IMR-90 (cell line): Measurements from ENCODE around the gene PRAME. TPM values are rescaled to one million over a fixed set of nuclear protein-coding genes. Genes with fewer than 3 reads are reported as not detected.

Source experiments
- ATAC-seq: fragments of 200-7000 bp; cut with Tn5 transposase; 2 replicates; pipeline ENCODE4 v1.9.1; 2020; ENCODE audit warnings: low read depth, mild to moderate bottlenecking, moderate library complexity
- BruUV-seq: library from RNA; stranded (reverse); fragments of 400-500 nt; replicated peaks from 2 replicates; lab custom pipeline; 2021; lab: Mats Ljungman, UMichigan
- CTCF ChIA-PET: fragments of 300-600 bp; formaldehyde crosslinking; extraction: SDS; loops from one replicate; lab custom pipeline; 2021; ENCODE audit warnings: antibody characterized with exemption; lab: Yijun Ruan, JAX
- POLR2A ChIA-PET: fragments of 300-600 bp; sonication (Branson Sonifier 250); formaldehyde crosslinking; loops from one replicate; lab custom pipeline; 2022; ENCODE audit warnings: antibody characterized with exemption; ENCODE audit not compliant: unreplicated experiment; lab: Charles Lee
- DNase-seq: peaks from one replicate; pipeline ENCODE4 v3.0.0; 2013
- H2AFZ ChIP-seq: replicated peaks from 2 replicates; pipeline ENCODE3; 2013; ENCODE audit warnings: low read length, mild to moderate bottlenecking; ENCODE audit not compliant: poor library complexity
- H2AK5ac ChIP-seq: 2 replicates; pipeline ENCODE4 v1.6.1; 2013; ENCODE audit warnings: low read depth, low read length, inconsistent platforms
- H2AK9ac ChIP-seq: replicated peaks from 2 replicates; pipeline ENCODE3; 2013; ENCODE audit warnings: mild to moderate bottlenecking, low read depth, low read length, moderate library complexity; ENCODE audit not compliant: poor library complexity
- H2BK120ac ChIP-seq: 2 replicates; pipeline ENCODE4 v1.6.1; 2013; ENCODE audit warnings: low read depth, low read length, inconsistent platforms
- H2BK15ac ChIP-seq: 3 replicates; pipeline ENCODE4 v1.6.1; 2013; ENCODE audit warnings: low read depth, low read length, inconsistent platforms
- H2BK20ac ChIP-seq: 2 replicates; pipeline ENCODE4 v1.6.1; 2013; ENCODE audit warnings: low read depth, mild to moderate bottlenecking, inconsistent platforms, low read length, moderate library complexity
- H2BK5ac ChIP-seq: 2 replicates; pipeline ENCODE4 v1.6.1; 2013; ENCODE audit warnings: mild to moderate bottlenecking, low read depth, low read length, inconsistent platforms; ENCODE audit not compliant: poor library complexity, severe bottlenecking
- H3K14ac ChIP-seq: replicated peaks from 2 replicates; pipeline ENCODE4 v1.6.1; 2013; ENCODE audit warnings: low read depth, low read length, inconsistent platforms
- H3K18ac ChIP-seq: 2 replicates; pipeline ENCODE4 v1.6.1; 2013; ENCODE audit warnings: low read depth, low read length, control low read depth
- H3K23ac ChIP-seq: 2 replicates; pipeline ENCODE4 v1.6.1; 2013; ENCODE audit warnings: low read depth, low read length, inconsistent platforms
- H3K27ac ChIP-seq: 2 replicates; pipeline ENCODE4 v1.5.1; 2013; ENCODE audit warnings: mild to moderate bottlenecking, control low read depth, low read length; ENCODE audit not compliant: insufficient read depth
- H3K27me3 ChIP-seq: 2 replicates; pipeline ENCODE4 v1.6.1; 2013; ENCODE audit warnings: low read length; ENCODE audit not compliant: control insufficient read depth, insufficient read depth
- H3K36me3 ChIP-seq: 2 replicates; pipeline ENCODE4 v1.6.1; 2013; ENCODE audit warnings: low read length, mixed read lengths; ENCODE audit not compliant: control insufficient read depth, insufficient read depth
- H3K4ac ChIP-seq: 2 replicates; pipeline ENCODE4 v1.6.1; 2013; ENCODE audit warnings: low read depth, low read length, inconsistent platforms
- H3K4me1 ChIP-seq: 2 replicates; pipeline ENCODE4 v1.6.1; 2013; ENCODE audit warnings: low read length, mixed read lengths; ENCODE audit not compliant: control insufficient read depth, insufficient read depth
- H3K4me2 ChIP-seq: 2 replicates; pipeline ENCODE4 v1.6.1; 2013; ENCODE audit warnings: low read depth, mild to moderate bottlenecking, control low read depth, low read length, moderate library complexity
- H3K4me3 ChIP-seq: 2 replicates; pipeline ENCODE4 v1.5.1; 2013; ENCODE audit warnings: low read depth, mild to moderate bottlenecking, control low read depth, low read length, moderate library complexity; ENCODE audit not compliant: insufficient read depth
- H3K56ac ChIP-seq: 2 replicates; pipeline ENCODE4 v1.6.1; 2013; ENCODE audit warnings: low read length, inconsistent platforms; ENCODE audit not compliant: insufficient read depth; ENCODE audit errors: extremely low read depth
- H3K79me1 ChIP-seq, 2 experiments: 2 replicates each; pipeline ENCODE4 v1.6.1; 2013; ENCODE audit warnings: low read length in 2 of 2, inconsistent platforms in 1 of 2, low read depth in 1 of 2
- H3K9ac ChIP-seq: 2 replicates; pipeline ENCODE4 v1.6.1; 2013; ENCODE audit warnings: low read depth, low read length, control low read depth
- H3K9me1 ChIP-seq: 2 replicates; pipeline ENCODE4 v1.6.1; 2013; ENCODE audit warnings: low read length, inconsistent platforms; ENCODE audit not compliant: insufficient read depth
- H3K9me3 ChIP-seq: 2 replicates; pipeline ENCODE4 v1.6.1; 2013; ENCODE audit warnings: low read length; ENCODE audit not compliant: control insufficient read depth, insufficient read depth
- H4K20me1 ChIP-seq: 2 replicates; pipeline ENCODE4 v1.6.1; 2013; ENCODE audit warnings: low read length, inconsistent platforms; ENCODE audit not compliant: insufficient read depth
- H4K5ac ChIP-seq: 2 replicates; pipeline ENCODE4 v1.6.1; 2013; ENCODE audit warnings: mild to moderate bottlenecking, low read depth, low read length, control low read depth
- H4K8ac ChIP-seq, 2 experiments: 2 replicates each; pipeline ENCODE4 v1.6.1; 2013; ENCODE audit warnings: low read depth in 2 of 2, low read length in 2 of 2, control low read depth in 1 of 2, inconsistent platforms in 1 of 2
- H4K91ac ChIP-seq: 2 replicates; pipeline ENCODE4 v1.6.1; 2013; ENCODE audit warnings: low read depth, low read length, inconsistent platforms; ENCODE audit not compliant: insufficient read depth
- MAFK ChIP-seq: IDR thresholded peaks from 2 replicates; pipeline ENCODE4 v1.6.1; 2012; ENCODE audit warnings: low read depth, low read length, improper control_type of control experiment
- RAD21 ChIP-seq: IDR thresholded peaks from 2 replicates; pipeline ENCODE4 v1.6.1; 2012; ENCODE audit warnings: low read length, improper control_type of control experiment
- RFX5 ChIP-seq: IDR thresholded peaks from 2 replicates; pipeline ENCODE4 v1.8.0; 2012; ENCODE audit warnings: low read depth, mild to moderate bottlenecking, low read length, moderate library complexity
- WGBS, 2 experiments: methylation state at CpG; one replicate each; pipeline versions ENCODE4 v1.1.5 to v1.1.7; 2013; ENCODE audit warnings: missing lambda C conversion rate in 2 of 2; ENCODE audit not compliant: insufficient read length in 1 of 2; ENCODE audit errors: extremely low coverage in 2 of 2; 5-methylcytosine and 5-hydroxymethylcytosine counted together
- dilution Hi-C: fragments of 300-500 bp; cut with HindIII; formaldehyde crosslinking; loops from one replicate; pipeline ENCODE4 v1.14.3; 2018; ENCODE audit warnings: low sequenced_read_pairs; ENCODE audit not compliant: unreplicated experiment
- in situ Hi-C: fragments of 300-500 bp; cut with MboI; formaldehyde crosslinking; loops from 3 replicates; pipeline ENCODE4 v1.14.3; 2019; ENCODE audit warnings: low sequenced_read_pairs, inconsistent platforms, mixed read lengths
- intact Hi-C: fragments of 100-400 bp; cut with micrococcal nuclease; formaldehyde crosslinking; loops from 2 replicates; pipeline ENCODE4 v1.10.0; 2022
- polyA plus RNA-seq, 3 experiments: library from polyadenylated mRNA; depleted of rRNA; stranded (reverse); fragments of >200 nt; gene quantifications; 2 replicates each; pipeline ENCODE4 v1.2.3, GENCODE V29; 2012; ENCODE audit warnings: low replicate concordance in 1 of 3
- total RNA-seq: library from RNA; depleted of rRNA; stranded (reverse); fragments of >200 nt; gene quantifications from 2 replicates; pipeline ENCODE4 v1.2.3, GENCODE V29; 2012
- TF ChIP-seq, protein P1 (sequence below): fragments of 150-350 bp; IDR thresholded peaks from 2 replicates; pipeline ENCODE4 v1.6.1; 2016; ENCODE audit warnings: low read depth, mild to moderate bottlenecking, low read length, moderate library complexity, borderline replicate concordance

PRAME gene
- total and polyA plus RNA-seq, 2 of the 4 experiments (the other 2 are of a cell fraction), result not detected

GRCh38 chr22:22556995-22557925, 1.8 kb downstream of the PRAME start:
- Histone ChIP-seq H3K9me3 (no peaks in the 10 kb centered on the region), H2BK5ac (no peak overlapping the region), H2BK15ac (no peak overlapping the region), H4K8ac (no peak overlapping the region), H3K23ac (no peak overlapping the region), H2BK120ac (no peak overlapping the region), H3K18ac (no peak overlapping the region), H3K36me3 (no peaks in the 10 kb centered on the region), H3K79me1 (no peaks in the 10 kb centered on the region), H4K91ac (no peak overlapping the region), H2AFZ (no peak overlapping the region), H4K20me1 (no peaks in the 10 kb centered on the region), H3K4me3 (no peak overlapping the region), H3K4ac (no peak overlapping the region), H3K27me3 (no peaks in the 10 kb centered on the region; the same call in 1 of the 2 replicates), H3K9ac (no peak overlapping the region), H3K9me1 (no peaks in the 10 kb centered on the region; the same call in 1 of the 2 replicates), H3K4me1 (no peaks in the 10 kb centered on the region), H3K4me2 (no peak overlapping the region), H4K5ac (no peak overlapping the region), H2AK9ac (no peak overlapping the region), H2AK5ac (no peak overlapping the region), H2BK20ac (no peak overlapping the region), H3K56ac (no peak overlapping the region), H3K27ac (no peak overlapping the region), H3K14ac (no peak overlapping the region)
- in situ Hi-C loops, result no loop called here
- no peak for TF ChIP-seq MAFK
- TF ChIP-seq, protein P1, sequence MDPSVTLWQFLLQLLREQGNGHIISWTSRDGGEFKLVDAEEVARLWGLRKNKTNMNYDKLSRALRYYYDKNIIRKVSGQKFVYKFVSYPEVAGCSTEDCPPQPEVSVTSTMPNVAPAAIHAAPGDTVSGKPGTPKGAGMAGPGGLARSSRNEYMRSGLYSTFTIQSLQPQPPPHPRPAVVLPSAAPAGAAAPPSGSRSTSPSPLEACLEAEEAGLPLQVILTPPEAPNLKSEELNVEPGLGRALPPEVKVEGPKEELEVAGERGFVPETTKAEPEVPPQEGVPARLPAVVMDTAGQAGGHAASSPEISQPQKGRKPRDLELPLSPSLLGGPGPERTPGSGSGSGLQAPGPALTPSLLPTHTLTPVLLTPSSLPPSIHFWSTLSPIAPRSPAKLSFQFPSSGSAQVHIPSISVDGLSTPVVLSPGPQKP, result no peak
- TF ChIP-seq RFX5, result no peak
- TF ChIP-seq RAD21, result no peak
- ChIA-PET CTCF (no interaction called here), POLR2A (no interaction called here)
- intact Hi-C loops, result no loop called here
- BruUV-seq, result no TSS peak
- ATAC-seq, result no peak
- no peak for DNase-seq
- dilution Hi-C loops, result no loop called here
- 80% methylated on average over 7 of the region's 38 CpGs; no CpG with 5 or more reads in 1 of the 2 experiments for WGBS, 2 experiments
